Measurements from ENCODE around the gene ZMYND10.

The ZMYND10 gene

DNA sequence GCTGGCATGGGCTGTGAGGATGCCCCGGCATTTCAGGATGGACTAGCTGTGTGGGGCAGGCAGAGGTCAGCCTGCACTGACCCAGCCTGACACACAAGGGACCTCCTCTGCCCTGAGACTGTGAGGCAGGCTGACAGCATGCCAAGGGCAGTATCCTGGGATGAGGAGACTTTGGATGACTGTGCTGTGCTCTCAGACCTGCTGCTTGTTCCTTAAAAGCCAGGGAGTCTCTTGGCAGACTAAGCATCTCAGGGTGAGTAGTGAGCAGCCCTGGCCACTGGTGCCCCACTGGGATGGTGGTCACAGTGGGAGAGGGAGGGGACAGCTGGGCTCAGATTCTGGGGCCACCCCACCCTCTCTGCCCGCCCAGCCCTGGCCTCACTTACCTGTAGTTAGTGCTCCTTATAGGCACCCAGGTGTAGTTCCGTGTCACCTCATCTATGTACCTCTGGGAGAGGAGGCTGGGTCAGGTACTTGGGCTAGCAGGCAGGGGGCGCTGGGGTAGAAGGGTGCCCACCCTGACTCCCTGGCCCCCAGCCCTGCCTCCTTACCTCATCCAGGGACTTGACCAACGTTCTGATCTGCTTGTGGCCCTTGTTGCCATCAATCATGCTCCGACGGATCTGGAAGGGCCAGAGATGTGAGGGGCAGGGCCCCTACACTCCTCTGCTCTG is 29.9 kb upstream of the ZMYND10 start:
- Mint-ChIP-seq H3K36me3 (ENCODE audit: low read depth) (no peaks in the 10 kb centered on the region), H3K9me3 (no peaks in the 10 kb centered on the region), H3K4me3 (no peak overlapping the region), H3K27ac (no peak overlapping the region), H3K27me3 (no peaks in the 10 kb centered on the region), H3K4me1 (ENCODE audit: low read depth) (peaks cover 6% of the 10 kb centered on the region)

- Mint-ChIP-seq H3K4me1 (ENCODE audit: low read depth) (peaks cover 6% of the 10 kb centered on the region), H3K27ac (no peak overlapping the region), H3K9me3 (no peaks in the 10 kb centered on the region), H3K36me3 (ENCODE audit: low read depth) (no peaks in the 10 kb centered on the region), H3K27me3 (no peaks in the 10 kb centered on the region), H3K4me3 (no peak overlapping the region)
Measured at GRCh38 chr3:50374363-50375257, 29.1 kb upstream of the ZMYND10 start.

DNA sequence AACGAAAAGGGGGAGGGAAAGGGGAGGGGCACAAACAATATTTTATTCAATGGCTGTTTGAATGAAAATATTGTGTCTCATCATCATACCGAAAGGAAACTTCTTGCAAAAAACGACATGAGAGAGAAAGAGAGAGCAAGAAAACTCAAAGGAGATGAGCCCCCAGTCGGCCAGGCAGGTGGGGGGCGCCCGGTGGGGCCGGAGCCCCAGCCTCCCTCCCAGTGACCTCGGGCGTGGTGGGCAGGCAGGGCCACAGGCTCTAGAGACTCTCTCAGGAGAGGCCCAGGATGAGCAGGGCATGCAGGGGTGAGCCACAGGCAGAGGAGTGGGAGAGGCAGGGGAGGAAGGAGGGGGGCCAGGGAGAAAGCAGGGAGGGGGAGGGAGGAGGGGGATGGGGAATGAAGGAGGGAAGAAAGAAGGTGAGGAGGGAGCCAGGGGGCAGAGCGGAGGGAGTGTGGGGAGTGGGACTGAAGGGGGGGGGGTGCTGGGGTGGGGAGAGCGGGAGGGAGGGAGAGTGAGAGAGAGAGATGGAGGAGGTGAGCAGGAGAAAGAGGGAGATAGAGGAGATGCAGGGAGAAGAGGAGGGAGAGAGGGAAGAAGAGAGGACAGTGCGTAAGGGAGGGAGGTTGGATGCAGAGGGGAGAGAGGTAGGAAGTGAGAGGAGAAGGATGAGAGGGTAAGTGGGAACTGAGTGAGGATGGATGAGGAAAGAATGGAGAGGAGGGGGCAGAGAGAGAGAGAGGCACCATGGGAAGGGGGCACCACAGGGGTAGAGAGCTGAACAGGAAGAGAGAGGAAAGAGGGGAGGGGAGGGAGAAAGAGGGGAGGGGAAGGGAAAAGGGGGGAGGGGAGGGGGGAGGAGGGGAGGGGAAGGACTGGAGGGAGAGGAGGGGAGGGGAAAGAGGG is 27.9 kb upstream of the ZMYND10 start:
- Mint-ChIP-seq H3K27me3 (no peaks in the 10 kb centered on the region), H3K36me3 (ENCODE audit: low read depth) (no peaks in the 10 kb centered on the region), H3K4me3 (no peak overlapping the region), H3K4me1 (ENCODE audit: low read depth) (peaks cover 6% of the 10 kb centered on the region), H3K9me3 (no peaks in the 10 kb centered on the region), H3K27ac (no peak overlapping the region)

DNA sequence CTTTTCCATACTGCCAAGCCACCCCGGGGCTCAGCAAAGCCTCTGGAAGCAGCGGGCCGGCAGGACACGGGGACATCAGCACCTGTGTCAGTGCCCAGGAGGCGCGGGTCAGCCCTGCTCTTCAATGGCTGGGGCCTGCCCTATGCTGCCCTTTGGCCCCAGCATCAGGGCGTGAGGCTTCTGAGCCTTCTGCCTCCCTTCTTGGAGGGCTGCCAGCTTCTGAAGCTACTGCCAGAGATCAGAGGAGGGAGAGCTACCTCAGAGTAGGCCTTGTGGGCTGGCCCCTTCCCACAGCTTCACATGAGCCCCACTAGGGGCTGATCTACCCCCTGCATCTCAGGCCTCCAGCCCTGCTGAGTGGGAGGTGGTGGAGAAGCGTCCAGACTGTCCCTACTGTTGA is 26.8 kb upstream of the ZMYND10 start:
- H3K27ac Mint-ChIP-seq: no peak overlapping the region
- no peaks in the 10 kb centered on the region for H3K9me3 Mint-ChIP-seq
- peaks cover 6% of the 10 kb centered on the region for H3K4me1 Mint-ChIP-seq (ENCODE audit: low read depth)
- H3K36me3 Mint-ChIP-seq (ENCODE audit: low read depth): no peaks in the 10 kb centered on the region
- no peaks in the 10 kb centered on the region for H3K27me3 Mint-ChIP-seq
- no peak overlapping the region for H3K4me3 Mint-ChIP-seq

DNA sequence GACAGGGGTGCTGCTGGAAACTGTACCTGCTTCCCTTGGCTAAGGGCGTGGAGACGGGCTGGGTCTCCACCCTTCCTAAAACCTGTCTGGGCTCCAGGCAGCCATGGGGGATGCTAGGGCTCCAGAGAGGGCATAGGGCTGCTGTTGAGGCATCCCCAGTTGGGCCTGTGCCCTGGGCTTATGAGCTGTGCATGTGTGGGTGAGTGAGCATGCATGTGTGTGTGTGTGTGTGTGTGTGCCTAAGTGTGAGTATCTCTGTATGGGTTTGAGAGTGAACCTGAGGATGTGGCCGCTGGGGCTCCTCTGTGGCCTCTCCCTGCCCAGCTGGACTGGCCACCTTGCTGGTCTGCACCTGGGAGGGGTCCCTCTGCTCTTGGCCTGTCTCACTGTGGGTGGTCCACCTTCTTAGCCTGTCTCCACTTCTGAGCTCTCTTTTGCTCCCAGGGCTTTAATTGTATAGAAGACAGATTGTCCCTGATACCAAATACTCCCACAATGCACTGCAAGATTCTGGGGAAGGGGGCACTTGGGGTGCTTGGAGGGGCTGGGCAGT is 25.7 kb upstream of the ZMYND10 start:
- Mint-ChIP-seq H3K9me3 (no peaks in the 10 kb centered on the region), H3K27me3 (no peaks in the 10 kb centered on the region), H3K27ac (no peak overlapping the region), H3K4me1 (ENCODE audit: low read depth) (peaks cover 7% of the 10 kb centered on the region), H3K4me3 (no peak overlapping the region), H3K36me3 (ENCODE audit: low read depth) (no peaks in the 10 kb centered on the region)

DNA sequence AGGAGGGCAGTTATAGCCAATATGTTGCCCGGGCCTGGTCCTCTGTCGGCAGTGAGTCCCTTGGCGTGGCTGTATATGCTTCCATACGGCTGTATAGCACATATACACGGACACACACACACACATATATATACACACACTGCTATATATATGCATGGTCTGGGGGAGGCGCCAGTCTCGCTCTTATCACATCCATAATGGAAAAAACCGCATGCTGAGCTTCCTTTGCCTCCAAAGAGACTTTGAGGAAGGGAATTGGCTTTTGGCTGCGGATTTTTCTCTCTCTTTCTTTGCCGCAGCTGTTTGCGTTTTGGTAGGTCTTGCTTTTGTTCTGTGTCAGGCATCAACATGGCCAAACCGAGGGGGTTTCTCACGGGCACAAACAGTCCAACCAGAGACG is 25.1 kb upstream of the ZMYND10 start:
- no peak overlapping the region for H3K27ac Mint-ChIP-seq
- H3K9me3 Mint-ChIP-seq: no peaks in the 10 kb centered on the region
- no peak overlapping the region for H3K4me3 Mint-ChIP-seq
- H3K27me3 Mint-ChIP-seq: no peaks in the 10 kb centered on the region
- H3K36me3 Mint-ChIP-seq (ENCODE audit: low read depth): no peaks in the 10 kb centered on the region
- H3K4me1 Mint-ChIP-seq (ENCODE audit: low read depth): peaks cover 13% of the 10 kb centered on the region

DNA sequence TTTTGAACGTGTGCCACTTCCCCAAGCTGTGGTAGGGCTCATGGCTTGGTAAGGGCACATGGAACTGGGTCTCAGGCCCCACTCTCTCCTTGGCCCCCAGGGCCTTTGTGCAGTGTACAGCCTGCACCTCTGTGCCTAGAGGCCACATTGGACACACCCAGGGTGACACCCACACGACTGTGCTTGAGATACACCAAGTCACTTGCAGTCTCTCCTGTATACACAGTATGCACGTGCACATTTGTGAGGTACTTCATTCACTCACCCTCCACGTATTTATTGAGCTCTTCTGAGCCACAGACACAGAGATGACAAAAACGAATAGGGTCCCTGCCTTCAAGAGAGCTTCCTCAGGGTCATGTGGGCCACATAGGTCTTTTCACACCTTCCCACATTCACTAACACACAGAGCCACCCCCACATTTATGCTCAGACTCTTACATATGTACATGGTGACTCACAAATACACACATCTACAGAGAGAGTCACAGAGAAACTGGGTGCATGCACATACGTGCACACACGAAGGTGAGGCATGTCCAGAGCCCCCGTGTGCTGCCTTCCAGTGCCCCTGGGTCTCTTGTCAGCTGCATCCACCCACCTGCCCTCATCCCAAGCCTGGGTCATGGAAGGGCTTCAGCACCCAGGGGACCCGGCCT is 23.6 kb upstream of the ZMYND10 start:
- no peaks in the 10 kb centered on the region for H3K27me3 Mint-ChIP-seq
- H3K9me3 Mint-ChIP-seq: no peaks in the 10 kb centered on the region
- H3K27ac Mint-ChIP-seq: no peak overlapping the region
- no peaks in the 10 kb centered on the region for H3K36me3 Mint-ChIP-seq (ENCODE audit: low read depth)
- peaks cover 16% of the 10 kb centered on the region for H3K4me1 Mint-ChIP-seq (ENCODE audit: low read depth)
- H3K4me3 Mint-ChIP-seq: no peak overlapping the region

GRCh38 chr3:50365842-50366220 is 20.3 kb upstream of the ZMYND10 start:
- no peaks in the 10 kb centered on the region for H3K9me3 Mint-ChIP-seq
- peak overlapping the region; percentile 75 for H3K4me3 Mint-ChIP-seq
- no peaks in the 10 kb centered on the region for H3K27me3 Mint-ChIP-seq
- H3K36me3 Mint-ChIP-seq (ENCODE audit: low read depth): no peaks in the 10 kb centered on the region
- H3K4me1 Mint-ChIP-seq (ENCODE audit: low read depth): peaks cover 10% of the 10 kb centered on the region
- H3K27ac Mint-ChIP-seq: no peak overlapping the region

GRCh38 chr3:50365080-50365841 is 19.7 kb upstream of the ZMYND10 start:
- Mint-ChIP-seq H3K27me3 (no peaks in the 10 kb centered on the region), H3K27ac (no peak overlapping the region), H3K4me3 (peak overlapping the region; percentile 75), H3K36me3 (ENCODE audit: low read depth) (no peaks in the 10 kb centered on the region), H3K4me1 (ENCODE audit: low read depth) (peaks cover 10% of the 10 kb centered on the region), H3K9me3 (no peaks in the 10 kb centered on the region)

- Mint-ChIP-seq H3K36me3 (ENCODE audit: low read depth) (no peaks in the 10 kb centered on the region), H3K4me3 (peak overlapping the region; percentile 75), H3K4me1 (ENCODE audit: low read depth) (peaks cover 17% of the 10 kb centered on the region), H3K27ac (no peak overlapping the region), H3K9me3 (no peaks in the 10 kb centered on the region), H3K27me3 (no peaks in the 10 kb centered on the region)
Measured at GRCh38 chr3:50364573-50365079, 19.1 kb upstream of the ZMYND10 start.

DNA sequence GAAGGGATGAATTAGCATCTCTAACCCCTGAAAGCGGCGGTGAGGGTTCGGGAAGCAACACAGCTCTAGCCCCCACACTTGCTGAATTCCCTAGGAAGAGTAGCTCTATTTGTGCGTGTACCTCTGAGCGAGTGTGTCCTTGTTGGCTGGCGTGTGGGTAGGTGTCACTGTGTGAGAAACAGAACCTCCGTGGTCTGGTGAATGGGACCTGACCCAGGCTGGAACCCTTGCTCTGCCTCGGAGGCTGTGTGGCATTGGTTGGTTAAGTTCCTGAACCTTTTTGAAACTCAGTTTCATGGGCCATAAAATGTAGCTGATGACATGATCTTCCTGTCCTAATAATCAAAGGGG is 14.2 kb upstream of the ZMYND10 start:
- Mint-ChIP-seq H3K4me3 (peak overlapping the region; percentile 97), H3K4me1 (ENCODE audit: low read depth) (peaks cover 36% of the 10 kb centered on the region), H3K9me3 (no peaks in the 10 kb centered on the region), H3K27ac (peak overlapping the region; percentile 90), H3K27me3 (no peaks in the 10 kb centered on the region), H3K36me3 (ENCODE audit: low read depth) (peaks cover 18% of the 10 kb centered on the region)

DNA sequence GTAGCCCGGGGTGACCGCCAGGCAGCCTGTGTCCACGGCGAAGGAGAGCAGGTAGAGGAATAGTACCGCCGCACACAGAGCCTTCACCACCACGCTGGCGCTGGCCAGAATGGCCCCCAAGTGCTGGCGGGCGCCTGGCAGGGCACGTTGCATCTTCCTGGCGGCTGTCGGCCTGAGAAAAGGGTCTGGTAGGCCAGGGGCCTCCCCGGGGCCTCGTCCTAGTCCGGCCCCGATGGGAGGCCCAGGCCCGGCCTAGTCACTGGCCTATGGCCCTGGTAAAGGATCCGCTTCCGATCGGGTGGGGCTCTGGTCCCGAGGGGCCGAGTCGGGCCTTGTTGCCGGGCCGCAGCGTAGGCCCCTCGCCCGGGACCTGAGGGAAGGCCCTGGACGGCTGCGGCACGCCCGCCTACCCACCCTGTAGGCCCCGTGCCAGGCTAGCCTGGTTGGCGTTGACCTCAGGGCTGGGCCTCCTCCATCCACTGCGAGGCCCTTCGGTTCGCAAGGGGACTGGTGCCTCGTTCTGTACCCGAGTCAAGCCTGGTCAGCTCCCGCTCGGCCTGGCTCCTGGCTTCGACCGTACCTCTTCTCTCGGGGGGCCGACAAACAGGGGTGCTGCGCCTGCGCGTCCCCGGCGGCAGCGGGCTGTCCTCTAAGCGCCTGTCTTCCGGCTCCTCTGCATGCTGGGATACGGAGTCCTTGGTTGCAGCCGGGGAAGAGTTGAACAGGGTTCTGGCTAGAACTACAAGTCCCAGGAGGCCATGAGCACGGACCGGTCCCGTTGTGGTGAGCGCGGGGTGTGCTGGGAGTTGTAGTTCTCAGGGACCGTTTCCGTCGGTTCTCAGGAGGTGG is 13.6 kb upstream of the ZMYND10 start, which contains the start of gene TMEM115:
TMEM115 (minus strand) TSS at position 611 of the 849 bp plus-strand sequence; CDS start at position 153, 458 bp downstream.
- H3K27me3 Mint-ChIP-seq: no peaks in the 10 kb centered on the region
- H3K9me3 Mint-ChIP-seq: no peaks in the 10 kb centered on the region
- peak within 1 kb of the TSS; percentile 97 for H3K4me3 Mint-ChIP-seq
- peaks cover 23% of the 10 kb centered on the region for H3K36me3 Mint-ChIP-seq (ENCODE audit: low read depth)
- H3K4me1 Mint-ChIP-seq (ENCODE audit: low read depth): peaks cover 36% of the 10 kb centered on the region
- peak within 1 kb of the TSS; percentile 91 for H3K27ac Mint-ChIP-seq
